Superior temporal gyrus (tissue), 1 donor: Measurements from ENCODE around the gene SBF2.

ENCODE experiments used
- DNase-seq: peaks from one replicate; pipeline ENCODE4 v3.0.0-alpha.2; 2016; ENCODE audit errors: extremely low spot score

The SBF2 gene

DNA sequence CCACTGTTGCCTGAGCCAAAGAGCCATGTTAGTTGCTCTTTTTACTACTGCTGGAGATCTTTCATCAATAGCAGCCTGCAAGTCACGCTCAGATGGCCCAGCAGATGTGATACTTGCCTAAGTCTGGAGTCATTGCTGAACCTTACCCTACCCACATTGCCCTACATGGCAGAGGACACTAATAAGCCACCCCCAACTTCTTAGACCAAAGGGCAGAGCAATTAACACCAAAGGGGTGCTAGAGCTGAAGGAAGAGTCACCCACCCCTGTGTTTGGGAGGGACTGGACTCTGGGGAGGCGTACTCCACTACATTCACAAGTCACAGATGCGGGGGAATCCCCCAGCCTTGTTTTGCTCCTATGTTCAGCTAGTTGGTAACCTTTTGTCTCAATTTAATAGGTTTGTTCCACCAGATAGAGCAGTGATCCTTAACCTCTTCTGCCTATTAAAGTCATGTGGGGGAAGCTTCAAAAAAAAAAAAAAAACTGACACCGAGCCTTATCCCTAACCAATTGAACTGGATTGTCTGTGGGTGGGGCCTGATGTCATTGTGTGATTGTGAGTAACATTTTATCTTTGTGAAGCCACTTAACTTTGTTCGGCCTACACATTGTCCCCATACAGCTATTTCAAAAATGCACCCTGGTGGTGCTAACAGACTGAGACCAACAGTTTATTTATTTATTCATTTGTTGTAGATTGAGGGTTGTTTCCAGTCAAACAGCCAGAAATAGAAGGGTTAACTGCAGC is 23.9 kb upstream of the SBF2 start:
- DNase-seq: no peak

DNA sequence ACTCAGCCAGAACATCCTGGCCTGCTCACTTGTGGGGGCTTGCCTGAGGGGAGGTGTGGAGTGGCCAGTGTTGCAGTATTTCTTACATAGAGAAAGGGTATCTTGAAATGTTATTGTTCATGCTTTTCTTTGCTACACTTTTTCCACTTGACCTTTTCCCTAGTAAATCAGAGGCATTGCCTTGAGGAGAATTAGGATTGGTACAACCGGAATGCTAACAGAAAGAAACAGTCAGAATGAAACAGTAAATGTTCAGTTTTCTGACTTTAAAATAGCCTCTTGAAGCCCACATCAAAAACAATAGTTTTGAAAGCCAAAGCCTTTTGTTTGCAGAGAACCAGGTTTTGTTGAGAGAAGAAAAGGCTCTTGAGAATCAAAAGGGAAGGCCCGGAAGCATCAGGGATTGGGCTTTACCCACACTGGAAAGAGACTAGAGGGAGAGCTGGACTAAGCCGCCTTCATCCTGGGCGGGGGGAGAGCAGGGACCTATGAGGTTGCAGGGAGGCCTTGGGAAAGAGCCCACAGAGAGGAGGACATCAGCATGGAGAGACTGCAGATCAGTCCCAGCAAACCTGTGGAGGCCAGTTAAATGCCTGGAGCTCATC is 23.2 kb upstream of the SBF2 start:
- no peak for DNase-seq

DNA sequence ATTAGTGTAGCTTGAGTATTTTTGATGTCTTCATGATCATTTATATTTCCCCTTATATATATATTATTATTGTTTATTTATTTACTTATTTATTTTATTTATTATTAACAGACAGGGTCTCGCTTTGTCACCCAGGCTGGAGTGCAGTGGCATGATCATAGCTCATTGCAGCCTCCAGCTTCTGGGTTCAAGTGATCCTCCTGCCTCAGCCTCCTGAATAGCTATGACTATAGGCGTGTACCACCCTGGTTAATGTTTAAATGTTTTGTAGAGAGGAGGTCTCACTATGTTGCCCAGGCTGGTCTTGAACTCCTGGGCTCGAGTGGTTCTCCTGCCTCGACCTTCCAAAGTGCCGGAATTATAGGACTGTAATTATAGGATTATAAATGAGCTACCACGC is 21.1 kb upstream of the SBF2 start:
- no peak for DNase-seq

DNA sequence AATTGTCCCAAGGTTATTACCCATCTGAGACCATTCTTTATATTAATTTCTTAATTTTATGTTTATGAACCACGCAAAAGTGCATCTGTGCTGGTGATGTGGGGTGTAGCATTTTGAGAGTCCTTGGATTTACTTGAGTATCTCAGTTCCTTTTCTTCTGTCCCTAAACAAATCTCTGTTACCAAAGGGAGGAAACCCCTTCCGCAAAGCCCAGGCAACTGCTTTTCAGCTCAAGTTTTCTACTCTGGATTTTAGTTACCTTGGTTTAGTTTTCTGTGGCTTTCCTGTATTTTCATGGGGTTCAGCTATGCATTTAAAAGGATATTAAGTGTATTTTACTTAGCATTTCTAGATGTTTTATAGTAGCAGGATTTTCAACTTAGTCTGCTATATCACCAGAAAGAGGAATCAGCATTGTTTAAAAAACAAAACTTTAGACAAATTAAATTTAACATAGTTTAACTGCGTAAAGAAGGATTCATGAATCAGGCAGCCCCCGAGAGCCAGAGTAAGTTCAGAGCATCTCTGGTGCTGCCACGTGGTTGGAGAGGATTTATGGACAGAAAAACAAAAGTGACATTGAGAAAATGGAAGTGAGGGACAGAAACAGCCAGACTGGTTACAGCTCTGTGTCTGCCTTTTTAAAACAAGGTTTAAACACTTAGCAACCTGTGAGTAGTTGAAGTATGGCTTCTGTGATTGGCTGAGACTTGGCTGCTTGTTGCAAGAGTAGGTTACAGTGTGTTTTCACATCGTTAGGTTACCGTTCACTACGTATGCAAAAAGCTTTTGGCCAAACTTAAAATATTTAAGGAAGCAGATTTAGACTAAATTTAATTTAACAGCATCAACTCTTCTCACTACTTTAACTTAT is 20.4 kb upstream of the SBF2 start:
- DNase-seq: no peak

DNA sequence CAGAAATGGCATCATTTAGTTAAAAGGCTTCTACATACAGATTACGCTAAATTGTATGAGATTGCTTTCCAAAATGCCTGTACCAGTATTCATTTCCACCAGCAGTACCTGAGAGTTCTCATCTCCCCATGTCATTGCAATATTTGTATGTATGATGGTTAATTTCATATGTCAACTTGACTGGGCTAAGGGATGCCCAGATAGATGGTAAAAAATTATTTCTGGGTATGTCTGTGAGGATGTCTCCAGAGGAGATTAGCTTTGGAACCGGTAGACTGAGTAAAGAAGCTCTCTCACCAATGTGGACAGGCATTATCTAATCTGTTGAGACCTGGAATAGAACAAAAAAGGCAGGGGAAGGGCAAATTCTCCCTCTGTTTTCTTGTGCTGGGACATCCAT is 17.8 kb upstream of the SBF2 start:
- no peak for DNase-seq

DNA sequence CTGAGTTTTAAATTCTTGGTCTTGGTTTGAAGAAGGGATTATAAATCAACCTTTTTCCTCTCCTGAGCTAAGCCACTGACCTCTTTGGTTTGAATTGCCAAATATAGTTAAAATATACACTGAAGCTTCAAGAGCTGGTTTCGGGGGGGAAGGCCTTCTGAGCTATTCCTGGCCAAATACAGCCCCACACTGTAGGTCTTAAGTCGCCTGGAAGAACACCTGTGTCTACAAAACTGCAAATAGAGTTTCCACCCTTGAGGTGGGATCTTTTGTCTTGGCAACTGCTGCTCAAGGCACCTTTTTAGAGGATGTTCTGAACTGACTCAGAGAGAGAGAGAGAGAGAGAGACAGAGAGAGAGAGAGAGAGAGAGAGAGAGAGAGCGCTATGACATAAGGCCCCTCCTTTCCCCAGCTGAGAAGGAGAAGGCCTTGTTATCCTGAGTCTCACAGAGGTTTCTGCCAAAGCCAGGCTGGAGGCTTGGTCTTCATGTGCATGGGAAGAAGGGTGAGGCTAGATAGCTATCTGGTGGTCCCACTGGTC is 16.4 kb upstream of the SBF2 start:
- no peak for DNase-seq

DNA sequence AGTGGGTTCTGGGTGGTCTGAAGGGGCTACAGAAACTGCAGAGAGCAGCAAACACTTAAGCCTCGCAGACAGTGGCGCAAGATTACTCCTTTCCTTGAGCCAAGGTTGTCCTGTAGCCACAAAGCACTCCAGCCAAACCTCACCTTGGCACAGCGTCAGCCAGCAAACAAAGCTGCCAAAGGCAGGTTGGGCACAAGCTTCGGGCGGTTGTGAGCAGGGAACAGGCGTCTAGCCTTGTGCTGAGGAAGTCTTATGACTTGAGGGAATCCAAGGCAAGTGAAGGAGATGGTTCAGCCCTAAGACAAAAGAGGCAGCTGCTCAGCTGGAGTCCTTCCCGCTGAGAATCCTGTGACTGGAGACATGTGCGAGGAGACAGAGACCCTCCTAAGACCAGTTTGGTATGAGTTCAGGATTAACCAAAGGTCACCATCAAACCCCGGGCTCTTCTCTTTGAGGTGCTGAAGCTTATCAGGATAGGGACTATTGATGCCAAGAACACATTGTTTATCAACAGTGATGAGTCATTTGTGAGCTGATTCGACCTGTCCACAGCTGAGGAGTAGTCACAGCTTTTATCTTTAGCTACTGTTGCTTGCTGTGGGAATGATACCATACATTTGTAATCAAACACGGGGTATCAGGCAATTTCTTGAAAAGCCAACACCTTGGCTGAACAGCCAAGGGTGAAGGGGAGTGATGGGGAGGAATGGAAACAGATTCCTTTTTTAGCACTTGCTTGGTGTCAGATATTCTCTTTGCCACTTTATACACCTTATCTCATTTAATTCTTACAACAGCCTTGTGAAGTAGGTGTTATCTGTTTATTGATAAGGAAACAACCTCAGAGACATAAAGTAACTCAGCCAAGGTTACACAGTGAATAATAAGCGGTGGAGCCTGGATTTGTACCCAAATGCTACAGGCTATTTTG is 15.4 kb upstream of the SBF2 start:
- no peak for DNase-seq

DNA sequence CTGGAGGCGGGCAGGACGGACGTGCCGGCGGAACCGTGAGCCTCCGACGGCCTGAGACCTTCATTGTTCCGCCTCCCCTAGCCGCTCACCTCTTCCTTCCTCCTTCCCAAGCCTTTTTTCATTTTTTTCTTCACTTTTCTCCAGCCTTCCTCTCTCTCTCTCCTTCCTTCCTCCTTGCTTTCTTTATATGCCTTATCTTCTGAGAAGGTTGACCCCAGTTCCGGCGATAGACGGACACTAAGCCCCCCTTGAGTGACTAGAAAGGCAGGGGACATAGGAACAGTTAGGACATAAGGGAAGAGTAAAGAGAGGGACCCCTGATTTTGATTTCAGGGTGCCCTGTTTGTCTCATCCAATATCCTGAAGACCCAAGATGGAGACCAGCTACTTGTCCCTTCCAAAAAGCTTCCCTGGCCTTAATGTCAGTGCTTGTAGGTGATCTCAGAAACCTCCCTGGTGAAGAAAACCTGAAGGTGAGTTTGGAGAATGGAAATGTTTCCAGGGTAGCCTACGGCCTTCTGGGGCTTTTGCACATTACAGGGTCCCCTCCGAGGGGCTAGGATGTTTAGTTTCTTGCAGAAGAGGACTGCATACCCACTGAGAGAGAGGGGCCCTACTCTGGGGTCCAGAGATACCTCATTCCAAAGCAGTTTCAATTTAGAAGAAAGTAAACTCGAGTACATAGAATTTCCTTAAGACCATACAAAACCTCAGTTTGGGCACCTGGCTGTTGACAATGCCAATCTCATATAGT is 14.4 kb upstream of the SBF2 start:
- no peak for DNase-seq

DNA sequence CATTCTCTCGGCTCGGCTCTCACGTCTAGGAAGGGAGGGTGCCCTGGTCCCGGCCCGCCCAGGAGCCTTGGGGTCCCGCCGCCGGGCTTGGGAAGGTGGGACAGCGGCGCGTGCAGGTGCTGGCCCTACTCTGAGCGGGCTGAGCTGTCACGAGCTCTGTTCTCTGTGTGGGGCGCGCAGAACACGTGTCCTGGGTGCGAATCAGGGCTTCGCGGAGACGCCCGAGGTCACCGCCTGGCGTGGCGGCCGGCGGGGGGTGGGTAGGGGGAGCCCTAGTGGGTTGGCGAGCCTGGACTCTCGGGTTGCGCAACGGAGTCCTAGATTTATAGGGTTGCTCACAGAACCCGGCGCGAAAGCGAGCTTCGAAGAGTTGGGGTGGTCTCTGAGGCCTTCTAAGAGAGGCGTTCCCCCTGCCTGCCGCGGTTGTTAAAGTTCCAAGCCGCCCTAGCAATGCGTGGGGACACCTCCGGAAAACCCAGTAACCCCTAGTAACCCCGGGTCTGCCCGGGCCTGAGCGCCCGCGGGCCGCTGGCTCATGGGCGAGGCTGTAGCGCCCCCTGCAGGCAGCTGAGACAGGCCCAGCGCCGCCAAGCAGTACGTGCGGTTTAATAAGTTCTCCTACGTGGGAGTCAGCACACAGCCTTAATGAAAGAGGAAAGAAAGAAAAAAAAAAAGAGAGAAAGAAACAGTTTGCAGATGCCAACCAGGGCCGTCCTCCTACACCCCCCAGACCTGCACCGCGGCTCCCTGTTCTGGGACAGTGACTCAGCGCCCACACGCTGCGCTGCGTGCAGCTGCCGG is 13.6 kb upstream of the SBF2 start:
- DNase-seq: peak; percentile 85

DNA sequence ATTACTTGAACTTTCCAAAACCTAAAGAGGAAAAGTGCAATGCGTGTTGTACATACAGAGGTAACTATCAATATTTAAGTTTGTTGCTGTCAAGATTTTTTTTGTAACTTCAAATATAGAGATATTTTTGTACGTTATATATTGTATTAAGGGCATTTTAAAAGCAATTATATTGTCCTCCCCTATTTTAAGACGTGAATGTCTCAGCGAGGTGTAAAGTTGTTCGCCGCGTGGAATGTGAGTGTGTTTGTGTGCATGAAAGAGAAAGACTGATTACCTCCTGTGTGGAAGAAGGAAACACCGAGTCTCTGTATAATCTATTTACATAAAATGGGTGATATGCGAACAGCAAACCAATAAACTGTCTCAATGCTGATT is 13.0 kb upstream of the SBF2 start:
- DNase-seq: no peak

DNA sequence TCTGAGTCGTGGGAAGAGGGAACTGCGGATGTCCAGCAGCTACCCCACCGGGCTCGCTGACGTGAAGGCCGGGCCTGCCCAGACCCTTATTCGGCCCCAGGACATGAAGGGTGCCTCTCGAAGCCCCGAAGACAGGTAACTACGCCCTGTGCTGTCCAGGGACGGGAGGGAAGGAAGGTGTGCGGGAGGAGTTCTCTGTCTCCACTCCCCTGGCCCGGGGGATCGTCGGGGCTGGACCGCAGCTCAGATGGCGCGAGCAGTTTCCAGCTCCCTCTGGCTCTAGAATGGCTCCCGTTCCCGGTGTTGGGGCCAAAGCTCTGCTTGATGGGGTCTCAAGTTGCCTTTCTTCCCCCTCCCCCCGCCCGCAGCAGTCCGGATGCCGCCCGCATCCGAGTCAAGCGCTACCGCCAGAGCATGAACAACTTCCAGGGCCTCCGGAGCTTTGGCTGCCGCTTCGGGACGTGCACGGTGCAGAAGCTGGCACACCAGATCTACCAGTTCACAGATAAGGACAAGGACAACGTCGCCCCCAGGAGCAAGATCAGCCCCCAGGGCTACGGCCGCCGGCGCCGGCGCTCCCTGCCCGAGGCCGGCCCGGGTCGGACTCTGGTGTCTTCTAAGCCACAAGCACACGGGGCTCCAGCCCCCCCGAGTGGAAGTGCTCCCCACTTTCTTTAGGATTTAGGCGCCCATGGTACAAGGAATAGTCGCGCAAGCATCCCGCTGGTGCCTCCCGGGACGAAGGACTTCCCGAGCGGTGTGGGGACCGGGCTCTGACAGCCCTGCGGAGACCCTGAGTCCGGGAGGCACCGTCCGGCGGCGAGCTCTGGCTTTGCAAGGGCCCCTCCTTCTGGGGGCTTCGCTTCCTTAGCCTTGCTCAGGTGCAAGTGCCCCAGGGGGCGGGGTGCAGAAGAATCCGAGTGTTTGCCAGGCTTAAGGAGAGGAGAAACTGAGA is 12.2 kb upstream of the SBF2 start:
- DNase-seq: no peak

DNA sequence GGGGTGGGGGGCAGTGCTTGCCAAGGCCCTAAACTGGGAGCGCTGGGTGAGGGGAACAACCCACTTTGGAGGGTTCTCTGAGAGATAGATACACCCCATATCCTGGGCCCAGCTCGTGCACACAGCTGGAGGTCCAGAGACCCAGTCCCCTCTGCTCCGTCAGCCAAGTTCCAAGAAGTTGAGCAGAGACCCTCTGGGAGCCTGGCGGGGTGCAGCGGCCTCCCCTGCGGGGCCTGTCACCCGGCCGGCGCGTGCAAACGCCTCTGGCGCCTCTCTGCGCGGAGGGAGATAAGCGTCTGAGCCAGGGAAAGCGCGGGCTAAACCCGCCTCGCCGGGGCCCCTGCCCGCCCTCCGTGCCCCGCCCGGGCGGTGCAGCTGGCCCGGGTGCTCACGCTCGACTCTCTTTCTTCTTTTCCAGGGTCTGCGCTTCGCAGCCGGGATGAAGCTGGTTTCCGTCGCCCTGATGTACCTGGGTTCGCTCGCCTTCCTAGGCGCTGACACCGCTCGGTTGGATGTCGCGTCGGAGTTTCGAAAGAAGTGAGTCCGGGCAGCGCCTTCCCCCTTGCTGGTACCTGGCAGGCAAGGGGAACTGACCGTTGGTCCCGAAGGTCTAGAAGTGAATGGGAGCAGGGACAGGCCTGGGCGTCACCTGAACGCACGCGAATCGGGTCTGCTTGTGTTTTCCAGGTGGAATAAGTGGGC is 11.4 kb upstream of the SBF2 start:
- no peak for DNase-seq

DNA sequence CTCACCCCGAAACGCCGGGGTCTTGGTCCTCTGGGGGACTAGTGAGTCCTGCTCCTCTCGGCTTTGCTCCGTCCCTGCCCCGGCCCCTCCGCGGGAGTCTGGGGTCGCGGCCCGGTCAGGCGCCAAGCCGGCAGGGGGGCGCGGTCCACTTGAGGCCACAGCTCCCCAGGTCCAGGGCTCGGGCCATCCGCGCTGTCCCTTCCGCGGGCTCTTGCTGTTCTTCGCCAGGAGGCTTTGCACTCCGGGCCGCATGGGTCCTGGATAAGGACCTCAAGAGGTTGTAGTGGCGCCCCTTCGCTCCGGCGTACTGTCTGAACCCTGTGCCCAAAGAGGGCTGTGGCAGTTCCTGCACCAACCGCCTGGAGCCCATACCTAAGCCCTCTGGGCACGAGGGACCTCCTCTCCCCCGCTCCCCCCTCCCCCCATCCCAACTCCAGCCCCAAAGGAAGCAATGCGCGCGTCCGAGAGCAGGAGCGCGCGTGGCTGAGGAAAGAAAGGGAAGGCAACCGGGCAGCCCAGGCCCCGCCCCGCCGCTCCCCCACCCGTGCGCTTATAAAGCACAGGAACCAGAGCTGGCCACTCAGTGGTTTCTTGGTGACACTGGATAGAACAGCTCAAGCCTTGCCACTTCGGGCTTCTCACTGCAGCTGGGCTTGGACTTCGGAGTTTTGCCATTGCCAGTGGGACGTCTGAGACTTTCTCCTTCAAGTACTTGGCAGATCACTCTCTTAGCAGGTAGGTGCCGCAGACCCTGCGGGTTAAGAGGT is 10.7 kb upstream of the SBF2 start, which contains the start of gene ADM:
Gene ADM (plus strand): TSS at position 579 of the 767 bp plus-strand sequence. CDS start 628 bp downstream, outside the sequence.
- DNase-seq: no peak

DNA sequence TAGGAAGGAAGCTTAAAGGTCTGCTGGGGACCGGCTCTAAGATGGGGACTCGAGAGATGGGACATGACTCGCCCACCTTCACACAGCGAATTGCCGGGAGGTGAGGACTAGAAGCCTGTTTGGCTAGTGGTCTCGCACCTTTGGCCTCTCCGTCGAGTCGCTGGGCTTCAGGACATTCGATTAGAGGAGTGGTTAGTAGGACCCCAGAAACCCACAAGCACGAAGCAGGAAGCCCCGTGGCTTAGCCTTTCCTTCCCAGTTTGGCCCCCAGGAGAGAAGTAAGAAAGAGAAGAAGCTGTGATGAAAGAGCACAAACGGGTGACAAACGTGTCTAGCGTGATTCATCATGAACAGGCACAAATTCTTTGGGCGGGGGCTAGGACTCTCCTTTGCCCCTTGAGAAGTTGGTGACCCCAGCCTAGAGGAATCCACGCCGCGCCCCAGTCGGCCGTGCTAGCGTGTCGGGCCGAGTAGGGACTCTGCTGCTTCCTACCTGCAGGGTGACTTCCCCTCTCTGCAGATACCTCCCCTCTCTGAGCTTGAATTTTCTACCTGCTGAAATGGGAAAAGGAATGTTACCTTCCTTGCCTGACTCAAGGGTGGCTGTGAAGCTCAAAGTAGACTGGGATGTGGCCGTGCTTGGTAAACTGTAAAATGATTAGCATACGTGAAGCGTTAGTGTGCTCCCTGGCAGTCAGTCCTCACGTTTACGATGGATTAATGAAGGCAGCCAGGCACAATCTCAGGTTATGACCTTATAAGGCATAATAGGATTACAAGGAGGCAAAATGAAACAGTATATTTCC is 9.7 kb upstream of the SBF2 start:
- DNase-seq: no peak

DNA sequence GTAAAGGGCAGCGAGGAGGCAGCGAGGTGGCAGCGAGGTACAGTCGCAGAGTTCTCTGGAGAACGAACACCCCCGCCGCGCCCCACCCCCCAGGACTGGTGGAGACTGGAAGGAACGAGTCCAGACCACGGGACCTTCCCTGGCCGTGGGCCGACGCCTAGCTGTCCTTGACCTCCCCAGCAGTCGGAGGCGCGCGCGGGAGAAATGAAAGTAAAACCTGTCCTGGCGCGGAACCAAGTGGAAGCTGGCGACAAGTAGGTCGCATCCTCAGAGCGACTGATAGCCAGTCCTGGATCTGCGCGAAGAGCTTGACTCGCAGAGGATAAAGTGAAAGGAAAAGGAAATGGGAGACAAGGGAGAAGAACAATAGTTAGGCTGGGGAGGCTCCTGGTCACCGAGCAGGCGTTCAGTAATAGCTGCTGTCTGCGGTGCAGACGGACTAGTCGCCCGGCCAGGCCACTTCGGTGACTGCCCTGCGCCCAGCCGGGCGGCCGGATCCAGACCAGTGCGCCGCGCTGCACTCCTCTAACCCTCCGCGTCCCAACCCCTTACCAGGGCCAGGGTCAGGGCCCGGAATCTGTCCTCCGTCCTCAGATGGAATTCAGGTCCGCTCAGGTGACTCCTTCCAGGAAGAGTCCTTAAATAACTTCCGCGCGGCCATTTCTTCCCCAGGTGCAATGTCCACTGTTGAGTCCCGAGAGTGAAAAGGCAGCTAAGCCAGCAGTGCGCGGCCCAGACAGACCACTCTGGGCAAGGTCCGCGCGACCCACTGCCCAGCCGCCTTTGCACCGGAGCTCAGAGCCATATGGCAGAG is 8.9 kb upstream of the SBF2 start:
- DNase-seq: no peak
